Rectal smooth muscle tissue (tissue), 1 donor: ENCODE data around the gene SULF2.

Experiments
- H3K27ac ChIP-seq: one replicate; pipeline ENCODE4 v1.7.0; 2013; ENCODE audit warnings: low read depth, low read length, inconsistent platforms
- H3K27me3 ChIP-seq: one replicate; pipeline ENCODE4 v1.7.0; 2013; ENCODE audit warnings: low read length; ENCODE audit not compliant: control insufficient read depth, insufficient read depth
- H3K36me3 ChIP-seq: one replicate; pipeline ENCODE4 v1.7.0; 2013; ENCODE audit warnings: low read length; ENCODE audit not compliant: control insufficient read depth, insufficient read depth
- H3K4me1 ChIP-seq: one replicate; pipeline ENCODE4 v1.7.0; 2013; ENCODE audit warnings: low read length; ENCODE audit not compliant: control insufficient read depth, insufficient read depth
- H3K4me3 ChIP-seq: one replicate; pipeline ENCODE4 v1.7.0; 2013; ENCODE audit warnings: low read length
- H3K9ac ChIP-seq: one replicate; pipeline ENCODE4 v1.7.0; 2013; ENCODE audit warnings: low read length

Gene SULF2

DNA sequence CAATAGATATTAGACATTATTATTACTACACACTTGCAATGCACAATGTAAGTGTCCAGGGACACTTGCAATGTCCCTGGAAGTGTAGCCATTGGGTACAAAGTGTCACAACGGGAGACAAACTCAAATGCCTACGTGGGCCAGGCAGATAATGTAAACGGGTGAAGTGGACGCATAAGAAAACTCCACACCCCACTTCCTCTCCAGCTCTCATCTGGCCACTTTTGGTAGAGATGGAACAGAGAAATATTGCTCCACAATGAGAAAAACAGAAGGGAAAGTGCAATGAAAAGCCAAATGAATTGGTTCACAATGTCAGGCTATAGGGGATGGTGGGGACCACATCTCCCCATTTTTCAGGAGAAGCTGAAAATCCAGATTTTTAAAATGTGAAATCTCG is 9.4 kb downstream of the SULF2 start:
- Histone ChIP-seq H3K9ac (no peak overlapping the region), H3K4me1 (peaks cover 16% of the 10 kb centered on the region), H3K27me3 (no peaks in the 10 kb centered on the region), H3K4me3 (no peak overlapping the region), H3K27ac (no peak overlapping the region), H3K36me3 (no peaks in the 10 kb centered on the region)

DNA sequence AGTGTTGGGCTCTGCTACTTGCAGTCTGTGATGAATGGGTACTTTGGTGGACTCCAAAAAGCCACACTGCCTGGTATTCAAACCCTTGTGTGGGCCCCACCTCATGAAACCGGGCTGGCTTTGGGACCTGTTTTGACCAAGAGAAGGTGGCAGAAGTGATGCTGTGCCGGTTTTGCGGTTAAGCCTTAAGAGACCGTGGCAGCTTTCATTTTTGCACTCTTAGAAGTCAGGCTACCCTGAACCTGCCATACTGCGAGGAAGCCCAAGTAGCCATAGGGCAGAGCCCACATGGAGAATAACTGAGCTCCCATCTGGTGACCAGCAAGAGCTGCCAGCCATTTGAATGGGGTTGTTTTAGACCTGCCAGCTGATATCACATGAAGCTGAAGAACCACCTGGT is 10.2 kb downstream of the SULF2 start:
- Histone ChIP-seq H3K36me3 (no peaks in the 10 kb centered on the region), H3K9ac (no peak overlapping the region), H3K4me1 (peaks cover 16% of the 10 kb centered on the region), H3K27me3 (no peaks in the 10 kb centered on the region), H3K27ac (no peak overlapping the region), H3K4me3 (no peak overlapping the region)

DNA sequence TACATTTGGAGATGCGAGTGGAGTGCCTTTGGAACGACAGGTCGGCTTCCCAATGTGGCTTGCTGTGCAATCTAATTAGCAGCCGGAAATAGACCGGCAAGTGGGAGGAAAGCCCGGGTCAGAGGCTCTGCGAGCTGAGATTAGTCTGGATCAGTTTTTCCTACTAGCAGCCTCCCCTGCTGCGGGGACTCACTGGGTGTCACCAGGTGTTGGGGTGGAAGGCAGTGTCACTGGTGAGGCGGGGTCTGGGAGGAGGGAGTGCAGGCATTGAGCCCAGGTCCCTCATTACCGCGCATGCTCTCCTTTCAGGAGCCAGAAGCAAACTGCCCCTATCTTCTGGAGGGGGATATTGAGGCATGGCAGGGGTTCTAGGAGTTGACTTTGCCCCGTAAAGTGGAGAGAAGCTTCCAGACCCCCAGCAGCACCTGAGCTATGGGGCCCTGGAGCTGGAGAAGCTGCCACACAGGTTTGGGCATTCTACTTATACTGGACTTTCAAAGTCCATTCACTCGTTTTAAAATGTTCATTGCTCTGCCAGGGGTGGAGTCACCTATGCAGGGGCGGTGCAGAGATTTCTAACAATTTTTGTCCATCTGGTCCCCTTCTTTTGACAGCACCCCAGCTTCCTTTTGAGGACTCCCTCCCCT is 11.0 kb downstream of the SULF2 start:
- Histone ChIP-seq H3K4me1 (peaks cover 16% of the 10 kb centered on the region), H3K36me3 (no peaks in the 10 kb centered on the region), H3K4me3 (peak overlapping the region; percentile 10), H3K9ac (no peak overlapping the region), H3K27me3 (no peaks in the 10 kb centered on the region), H3K27ac (peak overlapping the region; percentile 55)

DNA sequence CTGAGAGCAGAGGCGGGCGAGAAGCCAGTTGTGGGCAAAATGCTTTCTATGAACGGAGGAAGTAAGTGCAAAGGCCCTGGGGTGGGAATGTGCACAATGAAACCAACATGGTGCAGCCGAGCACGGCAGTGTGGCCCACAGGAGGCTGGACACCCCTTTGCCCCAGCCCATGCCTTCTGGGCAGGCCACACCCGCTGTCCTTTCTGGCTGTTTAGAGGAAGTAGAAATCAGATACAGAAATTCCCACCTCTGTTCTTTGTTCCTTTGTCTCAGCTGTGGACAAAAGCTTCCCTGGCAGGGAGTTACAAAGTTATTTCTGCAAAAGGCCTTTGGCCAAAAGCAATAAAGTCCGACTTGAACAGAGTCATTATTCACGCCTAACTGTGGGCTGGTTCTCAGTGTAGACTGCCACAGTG is 11.9 kb downstream of the SULF2 start:
- Histone ChIP-seq H3K4me1 (peaks cover 12% of the 10 kb centered on the region), H3K4me3 (no peak overlapping the region), H3K36me3 (no peaks in the 10 kb centered on the region), H3K9ac (no peak overlapping the region), H3K27ac (peak overlapping the region; percentile 55), H3K27me3 (no peaks in the 10 kb centered on the region)

DNA sequence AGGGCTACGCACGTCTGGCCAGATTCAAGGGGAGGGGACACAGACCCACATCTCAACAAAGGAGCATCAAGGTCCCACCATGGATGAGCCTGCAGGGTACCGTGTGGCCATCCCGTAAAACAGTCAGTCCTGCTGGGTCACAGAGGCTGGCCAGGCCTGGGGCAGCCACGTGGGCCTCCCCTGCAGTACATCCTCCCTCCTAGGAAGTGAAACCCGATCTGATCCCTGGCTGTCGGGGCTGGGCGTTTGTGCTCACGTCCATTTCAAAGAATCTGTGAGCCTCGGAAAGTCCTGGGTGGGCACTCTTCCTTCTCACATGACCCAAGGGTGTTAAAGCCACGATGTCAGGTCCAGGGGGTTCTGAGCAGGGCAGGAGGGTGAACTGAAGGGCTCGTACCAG is 14.3 kb downstream of the SULF2 start:
- no peak overlapping the region for H3K9ac ChIP-seq
- no peak overlapping the region for H3K4me3 ChIP-seq
- H3K27me3 ChIP-seq: no peaks in the 10 kb centered on the region
- H3K36me3 ChIP-seq: no peaks in the 10 kb centered on the region
- no peak overlapping the region for H3K27ac ChIP-seq
- peaks cover 10% of the 10 kb centered on the region for H3K4me1 ChIP-seq

DNA sequence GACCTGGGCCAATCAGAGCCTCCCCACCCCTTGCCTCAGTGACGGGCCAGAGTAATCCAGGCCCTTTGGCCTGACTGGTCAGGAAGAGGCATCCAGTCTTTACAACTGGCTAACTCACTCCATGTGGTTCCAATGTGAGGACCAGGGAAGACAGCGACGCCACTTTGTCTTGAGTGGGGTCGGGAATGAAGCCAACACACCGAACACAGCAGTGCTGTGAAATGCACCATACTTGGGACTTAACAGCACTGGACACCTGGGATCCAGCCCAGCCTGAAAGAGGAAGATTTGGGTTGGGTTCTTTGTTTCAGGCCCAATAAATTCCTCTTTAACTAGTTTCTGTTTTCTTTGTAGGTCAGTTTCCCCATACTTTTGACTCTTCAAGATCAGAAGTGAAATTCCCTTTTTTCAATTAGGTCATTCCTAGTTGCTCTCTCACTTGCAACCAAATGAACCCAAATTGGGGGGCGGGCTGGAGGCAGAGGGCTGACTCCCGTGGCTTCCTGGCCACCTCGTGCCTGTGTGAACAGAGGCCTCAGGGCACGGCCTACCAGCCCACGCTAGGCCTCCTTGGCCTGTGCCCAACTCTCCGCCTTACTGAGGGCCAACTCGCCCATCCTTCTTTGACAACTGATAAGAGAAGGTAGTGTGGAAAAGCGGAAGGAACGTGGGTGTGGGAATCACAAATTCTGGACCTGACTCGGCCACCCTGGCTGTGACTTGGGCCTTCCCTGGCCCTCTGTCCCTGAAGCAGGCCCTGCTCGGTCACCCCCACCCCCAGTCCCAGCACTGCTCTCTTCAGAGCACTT is 17.1 kb downstream of the SULF2 start:
- Histone ChIP-seq H3K4me1 (peaks cover 2% of the 10 kb centered on the region), H3K36me3 (no peaks in the 10 kb centered on the region), H3K27me3 (no peaks in the 10 kb centered on the region), H3K4me3 (no peak overlapping the region), H3K9ac (no peak overlapping the region), H3K27ac (no peak overlapping the region)

DNA sequence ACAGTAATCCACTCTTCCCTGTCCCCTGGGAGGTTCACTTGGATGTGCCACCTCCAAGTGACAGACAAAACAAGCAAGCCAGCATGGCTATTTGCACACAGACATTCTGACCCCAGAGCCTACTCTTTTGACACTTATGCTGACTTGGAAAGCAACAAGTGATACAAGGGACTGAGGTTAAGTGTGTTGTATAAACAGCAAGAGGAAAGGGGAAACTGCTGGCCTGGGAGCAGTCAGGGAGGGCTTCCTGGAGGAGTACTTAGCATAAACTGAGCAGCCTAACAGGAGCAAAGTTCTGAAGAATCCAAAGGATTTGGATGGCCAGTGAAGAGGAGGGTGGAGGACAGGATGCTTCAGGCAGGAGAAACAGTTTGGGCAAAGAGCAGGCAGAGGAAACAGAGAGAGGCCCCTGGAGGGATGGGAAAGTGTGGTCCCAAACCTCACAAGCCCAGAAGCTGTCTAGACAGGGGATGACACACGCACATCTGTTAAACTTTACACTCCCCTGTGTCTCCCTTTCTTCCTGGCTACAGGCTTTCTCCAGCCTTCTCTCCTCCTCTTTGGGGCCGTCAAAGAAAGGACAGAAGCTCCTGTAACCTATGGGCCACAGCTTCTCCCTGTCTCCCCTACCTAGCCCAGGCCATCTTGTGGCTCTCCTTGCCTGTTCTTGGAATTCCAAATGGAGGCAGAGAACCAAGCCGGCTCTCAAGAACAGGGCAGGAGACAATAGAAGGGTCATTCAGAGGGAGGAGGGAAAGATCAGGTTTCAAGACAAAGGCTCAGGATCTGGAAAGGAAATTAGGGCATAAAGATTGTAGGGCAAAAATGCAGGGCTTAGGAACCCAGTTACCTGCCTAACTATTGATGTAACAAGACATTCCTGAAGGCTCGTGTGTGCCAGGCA is 19.3 kb downstream of the SULF2 start:
- Histone ChIP-seq H3K27ac (no peak overlapping the region), H3K36me3 (no peaks in the 10 kb centered on the region), H3K9ac (no peak overlapping the region), H3K27me3 (no peaks in the 10 kb centered on the region), H3K4me1 (no peaks in the 10 kb centered on the region), H3K4me3 (no peak overlapping the region)

DNA sequence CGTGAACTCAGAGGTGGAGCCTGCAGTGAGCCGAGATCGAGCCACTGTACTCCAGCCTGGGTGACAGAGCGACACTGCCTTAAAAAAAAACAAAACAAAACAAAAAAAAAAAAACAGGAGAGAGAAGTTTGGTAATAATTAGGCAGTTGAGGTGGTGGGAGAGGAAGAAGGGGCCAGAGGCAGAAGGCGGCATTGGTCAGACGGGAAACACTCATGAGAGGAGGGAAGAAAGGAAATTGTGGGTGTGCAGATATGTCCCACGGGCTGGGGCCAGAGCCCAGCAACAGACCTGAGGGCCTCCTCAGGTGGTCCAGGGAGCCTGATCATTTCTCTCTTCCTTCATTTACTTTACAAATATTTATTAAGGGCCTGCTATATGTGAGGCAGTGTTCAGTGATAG is 20.0 kb downstream of the SULF2 start:
- H3K9ac ChIP-seq: no peak overlapping the region
- H3K4me3 ChIP-seq: no peak overlapping the region
- no peaks in the 10 kb centered on the region for H3K36me3 ChIP-seq
- H3K4me1 ChIP-seq: no peaks in the 10 kb centered on the region
- no peaks in the 10 kb centered on the region for H3K27me3 ChIP-seq
- H3K27ac ChIP-seq: no peak overlapping the region

DNA sequence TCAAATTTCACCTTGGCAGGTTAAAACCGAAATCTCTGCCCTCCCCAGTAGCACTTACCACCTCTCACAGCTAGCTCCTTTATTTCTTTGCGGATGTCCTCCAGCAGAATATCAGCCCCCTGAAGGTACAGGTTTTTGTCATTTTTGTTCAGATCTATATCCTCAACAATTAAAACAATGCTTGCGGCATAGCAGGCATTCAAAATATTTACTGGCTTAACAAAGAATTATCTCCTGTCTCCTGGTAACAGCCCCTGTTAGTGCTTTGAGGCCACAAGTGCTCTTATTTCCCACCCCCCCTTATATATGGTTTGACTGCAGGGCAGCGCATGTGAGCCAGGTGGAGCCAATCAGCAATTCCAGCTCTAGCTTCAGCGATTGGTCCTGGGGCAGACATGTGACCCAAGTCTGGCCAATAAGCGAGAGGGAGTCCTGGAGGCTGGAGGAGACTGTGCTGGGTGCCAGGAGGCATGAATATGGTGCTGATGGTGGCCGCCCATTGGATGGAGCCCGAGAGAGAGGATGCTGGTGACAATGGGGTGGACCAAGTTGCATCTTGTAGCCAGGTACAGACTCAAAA is 21.0 kb downstream of the SULF2 start:
- no peaks in the 10 kb centered on the region for H3K4me1 ChIP-seq
- no peak overlapping the region for H3K27ac ChIP-seq
- no peak overlapping the region for H3K4me3 ChIP-seq
- no peaks in the 10 kb centered on the region for H3K27me3 ChIP-seq
- H3K9ac ChIP-seq: no peak overlapping the region
- no peaks in the 10 kb centered on the region for H3K36me3 ChIP-seq

DNA sequence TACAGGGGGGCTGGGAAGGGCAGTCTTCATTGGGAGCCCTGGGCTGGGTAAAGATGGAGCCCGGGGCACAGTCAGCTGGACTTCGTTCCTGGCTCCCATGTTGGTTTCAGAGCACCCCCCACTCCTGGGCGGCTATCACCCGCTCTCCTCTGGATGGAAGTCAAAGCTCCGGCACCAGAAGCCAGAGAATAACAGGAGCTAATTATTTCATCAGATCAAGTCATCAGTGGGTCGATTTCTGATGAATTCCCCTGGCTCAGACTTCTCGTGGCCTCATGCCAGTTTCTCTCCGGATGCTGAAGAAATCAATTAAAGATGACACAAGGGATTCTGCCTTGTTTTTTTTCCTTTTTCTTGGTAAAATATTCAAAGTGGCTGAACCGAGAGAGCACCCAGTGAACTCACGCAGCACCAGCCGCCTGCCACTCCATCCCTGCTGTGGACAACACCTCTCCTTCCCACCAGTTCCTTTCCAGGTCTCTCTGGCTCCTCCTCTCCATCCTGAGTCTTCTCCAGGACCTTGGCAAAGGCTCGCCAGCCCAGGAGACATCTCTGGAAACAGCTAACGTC is 22.5 kb downstream of the SULF2 start:
- no peaks in the 10 kb centered on the region for H3K27me3 ChIP-seq
- no peaks in the 10 kb centered on the region for H3K36me3 ChIP-seq
- H3K27ac ChIP-seq: no peak overlapping the region
- no peak overlapping the region for H3K9ac ChIP-seq
- no peaks in the 10 kb centered on the region for H3K4me1 ChIP-seq
- no peak overlapping the region for H3K4me3 ChIP-seq

DNA sequence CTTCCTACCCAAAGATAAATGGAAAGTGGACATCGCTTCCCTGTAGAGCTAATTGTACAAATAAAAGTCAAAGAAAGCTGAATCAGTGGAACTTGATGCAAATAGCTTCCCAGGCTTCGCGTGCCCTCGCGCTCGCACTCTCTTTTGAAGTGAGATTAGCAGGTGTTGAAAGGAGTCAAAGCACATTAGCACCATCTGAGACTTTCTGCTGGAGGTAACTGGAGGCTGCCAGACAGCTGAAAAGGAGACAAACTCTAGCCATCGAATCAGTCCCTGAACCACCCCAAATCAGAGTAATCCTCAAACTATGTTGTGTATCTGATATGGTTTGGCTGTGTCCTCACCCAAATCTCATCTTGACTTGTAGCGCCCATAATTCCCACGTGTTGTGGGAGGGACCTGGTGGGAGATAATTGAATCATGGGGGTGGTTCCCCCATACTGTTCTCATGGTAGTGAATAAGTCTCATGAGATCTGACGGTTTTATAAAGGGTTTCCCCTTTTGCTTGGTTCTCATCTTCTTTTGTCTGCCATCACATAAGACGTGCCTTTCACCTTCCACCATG is 23.7 kb downstream of the SULF2 start:
- no peak overlapping the region for H3K4me3 ChIP-seq
- no peak overlapping the region for H3K9ac ChIP-seq
- no peaks in the 10 kb centered on the region for H3K4me1 ChIP-seq

More for the DNA sequence above, 23.7 kb downstream of the SULF2 start:
- Histone ChIP-seq H3K36me3 (no peaks in the 10 kb centered on the region), H3K27me3 (no peaks in the 10 kb centered on the region), H3K27ac (no peak overlapping the region)
